ENCODE measurements around the gene LILRB3. TPM values are rescaled to one million over a fixed set of nuclear protein-coding genes. Genes with fewer than 3 reads are reported as not detected.
A peak's percentile ranks its signal among the peaks of the same experiment; 100 is the strongest.

The LILRB3 gene
- total and polyA plus RNA-seq, 2 of the 4 experiments (the other 2 are of a cell fraction), result not detected

- H4K20me1 ChIP-seq (ENCODE audit: insufficient read depth, low read length), result peaks cover 16% of the 10 kb centered on the region
- ATAC-seq (ENCODE audit: low read depth) (peak; percentile 41), DNase-seq (peak; percentile 75)
- peak within 1 kb of the TSS; percentile 90 for H3K56ac ChIP-seq (ENCODE audit: extremely low read depth, insufficient read depth, low read length)
- H3K27me3 ChIP-seq (ENCODE audit: control insufficient read depth, insufficient read depth, low read length), result no peaks in the 10 kb centered on the region
- H4K5ac ChIP-seq (ENCODE audit: low read depth, low read length), result peak within 1 kb of the TSS; percentile 56
- H3K23ac ChIP-seq (ENCODE audit: low read depth, low read length), result peak within 1 kb of the TSS; percentile 94
- H2BK15ac ChIP-seq (ENCODE audit: low read depth, low read length), result peak within 1 kb of the TSS; percentile 91; the same call in 1 of the 3 replicates
- H4K91ac ChIP-seq (ENCODE audit: insufficient read depth, low read depth, low read length), result peak within 1 kb of the TSS; percentile 93
- peak within 1 kb of the TSS; percentile 94 for H3K14ac ChIP-seq (replicated peaks; ENCODE audit: low read depth, low read length)
- H3K27ac ChIP-seq (ENCODE audit: insufficient read depth, low read length), result peak within 1 kb of the TSS; percentile 93
- in situ Hi-C loops (cut with MboI; ENCODE audit: low sequenced_read_pairs) (no loop called here), intact Hi-C loops (cut with micrococcal nuclease) (loop anchor here (2.0 kb wide), 1 partner anchor 20 kb away; no protein-coding TSS in a partner anchor), dilution Hi-C loops (cut with HindIII; ENCODE audit: low sequenced_read_pairs, unreplicated experiment) (no loop called here)
- H3K9me1 ChIP-seq (ENCODE audit: insufficient read depth, low read length), result peaks cover 3% of the 10 kb centered on the region; the same call in 1 of the 2 replicates
- peaks cover 5% of the 10 kb centered on the region for H3K4me1 ChIP-seq (ENCODE audit: control insufficient read depth, insufficient read depth, low read length)
- peak within 1 kb of the TSS; percentile 62 to 99 for H4K8ac ChIP-seq (ENCODE audit: low read depth in 2 of 2, low read length in 2 of 2)
- H3K4me2 ChIP-seq (ENCODE audit: low read depth, low read length), result peak within 1 kb of the TSS; percentile 86
- H3K4me3 ChIP-seq (ENCODE audit: insufficient read depth, low read depth, low read length), result peak within 1 kb of the TSS; percentile 70
- H3K9me3 ChIP-seq (ENCODE audit: control insufficient read depth, insufficient read depth, low read length), result no peaks in the 10 kb centered on the region
- H2AK9ac ChIP-seq (replicated peaks; ENCODE audit: low read depth, low read length, poor library complexity), result peak within 1 kb of the TSS; percentile 97
- peak within 1 kb of the TSS; percentile 59; the same call in 1 of the 2 replicates for H2BK20ac ChIP-seq (ENCODE audit: low read depth, low read length)
- H3K9ac ChIP-seq (ENCODE audit: low read depth, low read length), result peak within 1 kb of the TSS; percentile 88
- POLR2A ChIA-PET (ENCODE audit: unreplicated experiment), result interaction anchor here (0.6 to 2.3 kb wide), 2 partner anchors 9 to 240 kb away, joined by 3 to 10 read pairs; partner anchors contain the start of gene RPS9
- CTCF ChIA-PET, result no interaction called here
- TSS peak; percentile 83 for BruUV-seq (replicated peaks)
- H3K18ac ChIP-seq (ENCODE audit: low read depth, low read length), result peak within 1 kb of the TSS; percentile 77
- peak within 1 kb of the TSS; percentile 96 for H2BK5ac ChIP-seq (ENCODE audit: low read depth, low read length, poor library complexity, severe bottlenecking)
- 0% methylated on average over 42 of the region's 77 CpGs; no CpG with 5 or more reads in 1 of the 2 experiments for WGBS, 2 experiments (ENCODE audit: extremely low coverage in 2 of 2, insufficient read length in 1 of 2)
- H2BK120ac ChIP-seq (ENCODE audit: low read depth, low read length), result peak within 1 kb of the TSS; percentile 88
- H2AK5ac ChIP-seq (ENCODE audit: low read depth, low read length), result peak within 1 kb of the TSS; percentile 59; the same call in 1 of the 2 replicates
- peak within 1 kb of the TSS; percentile 96 for H3K4ac ChIP-seq (ENCODE audit: low read depth, low read length)
- H2AFZ ChIP-seq (replicated peaks; ENCODE audit: low read length, poor library complexity), result peak within 1 kb of the TSS; percentile 96
- H3K36me3 ChIP-seq (ENCODE audit: control insufficient read depth, insufficient read depth, low read length), result peaks cover 14% of the 10 kb centered on the region
- H3K79me1 ChIP-seq (ENCODE audit: low read depth in 1 of 2, low read length in 2 of 2), result peaks cover 21 to 43% of the 10 kb centered on the region in 2 experiments; a peak in 3 of 4 replicates
- TF ChIP-seq BHLHE40 (IDR thresholded peaks at IDR 0.05; ENCODE audit: low read depth, low read length) (no peak), RFX5 (IDR thresholded peaks at IDR 0.05; ENCODE audit: low read depth, low read length) (no peak), CHD1 (IDR thresholded peaks at IDR 0.05; ENCODE audit: low read depth, low read length) (no peak), SMC3 (IDR thresholded peaks at IDR 0.05; ENCODE audit: low read depth, low read length) (no peak), NFE2L2 (IDR thresholded peaks at IDR 0.05; ENCODE audit: low read depth, low read length) (no peak), CEBPB (IDR thresholded peaks at IDR 0.05; ENCODE audit: low read depth, low read length) (no peak), MAZ (IDR thresholded peaks at IDR 0.05; ENCODE audit: borderline replicate concordance, low read depth, low read length) (0 out of 2 replicates have a peak, but pooled peaks have one; percentile 43), RCOR1 (IDR thresholded peaks at IDR 0.05; ENCODE audit: insufficient replicate concordance, low read length) (no peak), MXI1 (IDR thresholded peaks at IDR 0.05; ENCODE audit: borderline replicate concordance, low read depth, low read length) (0 out of 2 replicates have a peak, but pooled peaks have one; percentile 42), USF2 (IDR thresholded peaks at IDR 0.05; ENCODE audit: low read depth, low read length) (no peak), RAD21 (IDR thresholded peaks at IDR 0.05; ENCODE audit: low read length) (no peak), FOS (IDR thresholded peaks at IDR 0.05; ENCODE audit: low read depth, low read length) (no peak), MAFK (IDR thresholded peaks at IDR 0.05; ENCODE audit: low read depth, low read length) (no peak)
- TF ChIP-seq, protein P1, sequence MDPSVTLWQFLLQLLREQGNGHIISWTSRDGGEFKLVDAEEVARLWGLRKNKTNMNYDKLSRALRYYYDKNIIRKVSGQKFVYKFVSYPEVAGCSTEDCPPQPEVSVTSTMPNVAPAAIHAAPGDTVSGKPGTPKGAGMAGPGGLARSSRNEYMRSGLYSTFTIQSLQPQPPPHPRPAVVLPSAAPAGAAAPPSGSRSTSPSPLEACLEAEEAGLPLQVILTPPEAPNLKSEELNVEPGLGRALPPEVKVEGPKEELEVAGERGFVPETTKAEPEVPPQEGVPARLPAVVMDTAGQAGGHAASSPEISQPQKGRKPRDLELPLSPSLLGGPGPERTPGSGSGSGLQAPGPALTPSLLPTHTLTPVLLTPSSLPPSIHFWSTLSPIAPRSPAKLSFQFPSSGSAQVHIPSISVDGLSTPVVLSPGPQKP (IDR thresholded peaks at IDR 0.05; ENCODE audit: borderline replicate concordance, low read depth, low read length), result no peak
Measured at GRCh38 chr19:54191011-54191810, 31.6 kb downstream of the LILRB3 start, which contains the start of gene TSEN34. TSS of gene TSEN34 (plus strand) at chr19:54191308. CDS start at chr19:54191365, 57 bp downstream.
